MM.1S (cell line): ENCODE data around the gene CPEB2.

Experiments used
- DNase-seq: peaks from one replicate; pipeline ENCODE4 v3.0.0-alpha.2; 2015
- H2AFZ ChIP-seq: fragments of 300-600 bp; sonication (generic); 2 replicates; pipeline ENCODE4 v1.6.0; 2016; ENCODE audit warnings: antibody characterized with exemption, low read length
- H3F3A ChIP-seq: fragments of 300-600 bp; sonication (generic); 2 replicates; pipeline ENCODE4 v1.6.1; 2016; ENCODE audit warnings: mild to moderate bottlenecking, antibody characterized with exemption, low read length, moderate library complexity, mixed read lengths; ENCODE audit not compliant: insufficient read depth
- H3K27ac ChIP-seq: fragments of 300-600 bp; sonication (generic); 2 replicates; pipeline ENCODE4 v1.5.1; 2016; ENCODE audit warnings: mild to moderate bottlenecking, low read length
- H3K27me3 ChIP-seq: fragments of 300-600 bp; sonication (generic); replicated peaks from 2 replicates; pipeline ENCODE4 v1.6.0; 2016; ENCODE audit warnings: low read length; ENCODE audit not compliant: insufficient read depth
- H3K36me3 ChIP-seq: fragments of 300-600 bp; sonication (generic); replicated peaks from 2 replicates; pipeline ENCODE4 v1.6.1; 2016; ENCODE audit warnings: mild to moderate bottlenecking, low read length, mixed read lengths; ENCODE audit not compliant: insufficient read depth
- H3K4me1 ChIP-seq: fragments of 300-600 bp; sonication (generic); 2 replicates; pipeline ENCODE4 v1.6.1; 2016; ENCODE audit warnings: low read length, mixed read lengths
- H3K4me2 ChIP-seq: fragments of 300-600 bp; sonication (generic); 2 replicates; pipeline ENCODE4 v1.6.0; 2016; ENCODE audit warnings: low read depth, low read length
- H3K4me3 ChIP-seq: fragments of 300-600 bp; sonication (generic); 2 replicates; pipeline ENCODE4 v1.5.1; 2016; ENCODE audit warnings: low read length, mixed read lengths
- H3K79me2 ChIP-seq: fragments of 300-600 bp; sonication (generic); 2 replicates; pipeline ENCODE4 v1.6.1; 2016; ENCODE audit warnings: mixed run types, low read length, mixed read lengths
- H3K9ac ChIP-seq: fragments of 300-600 bp; sonication (generic); 2 replicates; pipeline ENCODE4 v1.6.1; 2016; ENCODE audit warnings: low read length, mixed read lengths
- H3K9me2 ChIP-seq: fragments of 300-600 bp; sonication (generic); replicated peaks from 2 replicates; pipeline ENCODE4 v1.6.1; 2016; ENCODE audit warnings: mild to moderate bottlenecking, low read length, mixed read lengths; ENCODE audit not compliant: insufficient read depth
- H3K9me3 ChIP-seq: fragments of 300-600 bp; sonication (generic); replicated peaks from 2 replicates; pipeline ENCODE4 v1.6.1; 2016; ENCODE audit warnings: mild to moderate bottlenecking, low read length, mixed read lengths; ENCODE audit not compliant: insufficient read depth
- H4K20me1 ChIP-seq: fragments of 300-600 bp; sonication (generic); 2 replicates; pipeline ENCODE4 v1.6.1; 2016; ENCODE audit warnings: mild to moderate bottlenecking, low read length, moderate library complexity, mixed read lengths; ENCODE audit not compliant: insufficient read depth
- CTCF ChIP-seq: fragments of 300-600 bp; sonication (generic); IDR thresholded peaks from 2 replicates; pipeline ENCODE4 v1.5.1; 2016; ENCODE audit warnings: antibody characterized with exemption, low read length, mixed read lengths
- EZH2 ChIP-seq: fragments of 300-600 bp; sonication (generic); optimal IDR thresholded peaks from 2 replicates; pipeline ENCODE3; 2017; ENCODE audit warnings: low read depth, mild to moderate bottlenecking, antibody characterized with exemption, low read length, mixed read lengths
- EZH2phosphoT487 ChIP-seq: fragments of 300-600 bp; sonication (generic); IDR thresholded peaks from 2 replicates; pipeline ENCODE4 v1.6.1; 2018; ENCODE audit warnings: antibody characterized with exemption, low read length

The CPEB2 gene

DNA sequence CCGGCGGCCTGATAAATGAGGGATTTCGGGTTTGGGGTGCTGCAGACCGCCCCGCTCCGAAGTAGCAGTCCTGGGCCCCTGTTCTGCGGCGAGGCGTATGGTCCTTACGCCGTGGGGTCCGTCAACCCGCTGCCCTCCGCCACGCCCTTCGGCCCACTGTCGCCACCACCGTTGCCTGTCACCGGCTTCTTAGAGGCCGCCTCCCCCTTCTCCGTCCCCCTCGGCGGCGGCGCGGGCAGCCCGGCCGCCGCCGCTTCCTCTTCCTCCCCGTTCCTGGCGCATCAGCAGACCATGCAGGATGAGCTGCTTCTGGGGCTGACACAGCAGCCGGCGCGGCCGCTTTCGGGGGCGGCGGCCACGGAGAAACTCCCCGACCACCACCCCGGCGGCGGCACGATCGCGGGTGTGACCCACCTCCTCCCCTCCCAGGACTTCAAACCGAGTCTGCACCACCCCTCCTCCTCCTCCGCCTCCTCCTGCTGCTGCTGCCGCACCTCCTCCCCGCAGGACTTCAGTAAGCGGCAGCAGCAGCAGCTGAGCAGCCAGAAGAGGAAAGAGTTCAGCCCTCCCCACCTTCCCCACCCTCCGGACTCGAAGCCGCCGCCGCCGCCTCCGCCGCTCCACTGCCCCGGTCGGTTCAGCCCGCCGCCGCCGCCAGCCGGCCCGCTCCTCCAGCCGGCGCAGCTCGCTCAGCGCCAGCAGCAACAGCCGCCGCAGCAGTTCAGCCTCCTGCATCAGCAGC is 549 bp downstream of the CPEB2 start:
- Histone ChIP-seq H3K4me1 (0 out of 2 replicates have a peak, but pooled peaks cover 8% of the 10 kb centered on the region), H4K20me1 (0 out of 2 replicates have a peak, but pooled peaks cover 9% of the 10 kb centered on the region), H3K36me3 (no peaks in the 10 kb centered on the region; the same call in 1 of the 2 replicates), H3K4me3 (peak overlapping the region; percentile 87), H3F3A (peaks cover 23% of the 10 kb centered on the region), H3K9me2 (no peaks in the 10 kb centered on the region), H3K9me3 (no peaks in the 10 kb centered on the region), H3K4me2 (peak overlapping the region; percentile 62), H3K27me3 (no peaks in the 10 kb centered on the region), H3K79me2 (peaks cover 40% of the 10 kb centered on the region), H3K9ac (peak overlapping the region; percentile 99), H3K27ac (peak overlapping the region; percentile 100), H2AFZ (peak overlapping the region; percentile 72)
- TF ChIP-seq EZH2phosphoT487 (no peak), CTCF (no peak), EZH2 (no peak)
- peak; percentile 86 for DNase-seq

- H4K20me1 ChIP-seq, result 0 out of 2 replicates have a peak, but pooled peaks cover 9% of the 10 kb centered on the region
- TF ChIP-seq EZH2 (no peak), CTCF (no peak), EZH2phosphoT487 (no peak)
- H3K36me3 ChIP-seq, result no peaks in the 10 kb centered on the region; the same call in 1 of the 2 replicates
- 0 out of 2 replicates have a peak, but pooled peaks cover 8% of the 10 kb centered on the region for H3K4me1 ChIP-seq
- H2AFZ ChIP-seq, result no peak overlapping the region
- peaks cover 23% of the 10 kb centered on the region for H3F3A ChIP-seq
- peak overlapping the region; percentile 87 for H3K4me3 ChIP-seq
- H3K27ac ChIP-seq, result peak overlapping the region; percentile 100; the same call in 1 of the 2 replicates
- peak overlapping the region; percentile 99 for H3K9ac ChIP-seq
- no peaks in the 10 kb centered on the region for H3K27me3 ChIP-seq
- no peaks in the 10 kb centered on the region for H3K9me3 ChIP-seq
- H3K9me2 ChIP-seq, result no peaks in the 10 kb centered on the region
- DNase-seq, result peak; percentile 52
- H3K79me2 ChIP-seq, result peaks cover 45% of the 10 kb centered on the region
- H3K4me2 ChIP-seq, result no peak overlapping the region; the same call in 1 of the 2 replicates
These were observed 1.2 kb downstream of the CPEB2 start for GRCh38 chr4:15003401-15003890.

- H3K4me2 ChIP-seq, result peak overlapping the region; percentile 19; the same call in 1 of the 2 replicates
- no peaks in the 10 kb centered on the region; the same call in 1 of the 2 replicates for H3K36me3 ChIP-seq
- H2AFZ ChIP-seq, result peak overlapping the region; percentile 63; the same call in 1 of the 2 replicates
- TF ChIP-seq CTCF, result no peak
- no peak for TF ChIP-seq EZH2phosphoT487
- no peak for TF ChIP-seq EZH2
- H4K20me1 ChIP-seq, result 0 out of 2 replicates have a peak, but pooled peaks cover 9% of the 10 kb centered on the region
- H3K9me3 ChIP-seq, result no peaks in the 10 kb centered on the region
- H3K9me2 ChIP-seq, result no peaks in the 10 kb centered on the region
- peaks cover 52% of the 10 kb centered on the region for H3K79me2 ChIP-seq
- peak overlapping the region; percentile 74 for H3K27ac ChIP-seq
- H3K27me3 ChIP-seq, result no peaks in the 10 kb centered on the region
- peak overlapping the region; percentile 86 for H3K9ac ChIP-seq
- H3F3A ChIP-seq, result peaks cover 23% of the 10 kb centered on the region
- 0 out of 2 replicates have a peak, but pooled peaks cover 8% of the 10 kb centered on the region for H3K4me1 ChIP-seq
- H3K4me3 ChIP-seq, result peak overlapping the region; percentile 89
- peak; percentile 26 for DNase-seq
These were observed 1.8 kb downstream of the CPEB2 start for GRCh38 chr4:15003891-15004738.
